ENCODE data around the gene VPS8. TPM values are rescaled to one million over a fixed set of nuclear protein-coding genes. Genes with fewer than 3 reads are reported as not detected.
A peak's percentile ranks its signal among the peaks of the same experiment; 100 is the strongest.
"Not testable (repeated sequence)": the region's sequence is repeated elsewhere in the genome, so short reads cannot be mapped to it uniquely, and the experiment has no call there.

Gene VPS8
- total RNA-seq, 1 donor from 2014 or later, result 94.5 TPM

DNA sequence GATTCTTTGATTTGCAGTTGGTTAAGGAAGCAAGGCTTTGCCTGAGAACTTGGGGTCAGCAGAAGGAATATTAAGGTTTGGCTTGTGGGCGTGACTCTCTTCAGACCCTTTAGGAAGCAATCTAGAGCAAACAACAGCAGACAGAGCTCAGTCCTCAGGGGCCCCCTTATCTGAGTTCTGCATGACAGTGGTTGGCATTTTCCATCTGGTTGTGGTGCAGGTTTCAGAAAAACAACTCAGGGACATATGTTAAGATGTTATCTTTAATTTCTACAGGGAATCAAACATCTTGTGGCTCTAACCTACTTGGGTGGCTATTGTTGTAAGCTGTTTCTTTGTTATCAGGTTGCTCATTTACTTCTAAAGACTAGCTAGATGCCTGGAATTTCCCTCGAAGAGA is 141.4 kb downstream of the VPS8 start:
- no peak for DNase-seq
- no peak overlapping the region for H3K4me3 Mint-ChIP-seq (ENCODE audit: unreplicated experiment)
- no peak for TF ChIP-seq CTCF (IDR thresholded peaks at IDR 0.05; ENCODE audit: partially characterized antibody, unreplicated experiment)
- H3K36me3 Mint-ChIP-seq (ENCODE audit: unreplicated experiment), result peaks cover 10% of the 10 kb centered on the region
- H3K9me3 Mint-ChIP-seq (ENCODE audit: unreplicated experiment), result no peaks in the 10 kb centered on the region
- peaks cover 24% of the 10 kb centered on the region for H3K4me1 Mint-ChIP-seq (ENCODE audit: low read depth, unreplicated experiment)
- no peaks in the 10 kb centered on the region for H3K27me3 Mint-ChIP-seq (ENCODE audit: unreplicated experiment)
- H3K27ac Mint-ChIP-seq (ENCODE audit: unreplicated experiment), result peak overlapping the region; percentile 36

- no peak overlapping the region for H3K27ac Mint-ChIP-seq (ENCODE audit: unreplicated experiment)
- TF ChIP-seq CTCF (IDR thresholded peaks at IDR 0.05; ENCODE audit: partially characterized antibody, unreplicated experiment), result no peak
- H3K4me3 Mint-ChIP-seq (ENCODE audit: unreplicated experiment), result no peak overlapping the region
- H3K4me1 Mint-ChIP-seq (ENCODE audit: low read depth, unreplicated experiment), result peaks cover 23% of the 10 kb centered on the region
- no peak for DNase-seq
- no peaks in the 10 kb centered on the region for H3K9me3 Mint-ChIP-seq (ENCODE audit: unreplicated experiment)
- H3K27me3 Mint-ChIP-seq (ENCODE audit: unreplicated experiment), result no peaks in the 10 kb centered on the region
- peaks cover 10% of the 10 kb centered on the region for H3K36me3 Mint-ChIP-seq (ENCODE audit: unreplicated experiment)
Observed at GRCh38 chr3:184954251-184954650, 142.3 kb downstream of the VPS8 start.

GRCh38 chr3:184954851-184955250 is 142.9 kb downstream of the VPS8 start:
- Mint-ChIP-seq H3K36me3 (ENCODE audit: unreplicated experiment) (peaks cover 10% of the 10 kb centered on the region), H3K4me1 (ENCODE audit: low read depth, unreplicated experiment) (peaks cover 20% of the 10 kb centered on the region)
- not testable (repeated sequence) for H3K27me3 Mint-ChIP-seq (ENCODE audit: unreplicated experiment); H3K4me3 Mint-ChIP-seq (ENCODE audit: unreplicated experiment); H3K9me3 Mint-ChIP-seq (ENCODE audit: unreplicated experiment); H3K27ac Mint-ChIP-seq (ENCODE audit: unreplicated experiment); DNase-seq

DNA sequence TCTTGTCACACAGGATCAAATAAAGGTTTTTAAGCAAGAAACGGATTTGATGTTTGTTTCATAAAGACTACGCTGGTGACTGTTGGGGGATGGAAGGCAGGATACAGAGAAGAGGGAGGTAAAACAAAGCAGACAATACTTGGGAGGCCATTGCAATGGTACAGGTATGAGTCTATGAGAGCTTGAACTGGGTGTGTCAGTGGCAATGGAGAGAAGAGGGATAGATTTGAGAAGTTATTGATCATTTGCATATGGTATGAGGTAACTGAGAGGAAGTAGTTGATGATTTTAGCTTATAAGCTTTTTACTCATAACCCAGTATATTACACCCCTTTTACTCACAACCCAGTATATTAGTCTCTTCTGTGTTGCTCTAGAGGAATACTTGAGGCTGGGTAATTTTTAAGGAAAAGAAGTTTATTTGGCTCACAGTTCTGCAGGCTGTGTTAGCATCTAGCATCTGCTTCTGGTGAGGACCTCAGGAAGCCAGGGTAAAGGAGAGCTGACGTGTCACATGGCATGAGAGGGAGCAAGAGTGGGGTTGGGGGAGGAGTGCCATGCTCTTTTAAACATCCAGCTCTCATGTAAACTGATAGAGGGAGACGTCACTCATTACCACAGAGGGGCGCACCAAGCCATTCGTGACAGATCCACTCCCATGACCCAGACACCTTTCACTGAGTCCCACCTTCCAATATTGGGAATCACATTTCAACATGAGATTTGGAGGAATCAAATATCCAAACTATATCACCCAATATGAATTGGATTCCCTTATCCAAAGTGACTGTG is 153.9 kb downstream of the VPS8 start:
- Mint-ChIP-seq H3K9me3 (ENCODE audit: unreplicated experiment) (no peaks in the 10 kb centered on the region), H3K27ac (ENCODE audit: unreplicated experiment) (no peak overlapping the region), H3K27me3 (ENCODE audit: unreplicated experiment) (no peaks in the 10 kb centered on the region), H3K36me3 (ENCODE audit: unreplicated experiment) (no peaks in the 10 kb centered on the region), H3K4me3 (ENCODE audit: unreplicated experiment) (no peak overlapping the region), H3K4me1 (ENCODE audit: low read depth, unreplicated experiment) (peaks cover 5% of the 10 kb centered on the region)
- no peak for DNase-seq
- TF ChIP-seq CTCF (IDR thresholded peaks at IDR 0.05; ENCODE audit: partially characterized antibody, unreplicated experiment), result no peak

DNA sequence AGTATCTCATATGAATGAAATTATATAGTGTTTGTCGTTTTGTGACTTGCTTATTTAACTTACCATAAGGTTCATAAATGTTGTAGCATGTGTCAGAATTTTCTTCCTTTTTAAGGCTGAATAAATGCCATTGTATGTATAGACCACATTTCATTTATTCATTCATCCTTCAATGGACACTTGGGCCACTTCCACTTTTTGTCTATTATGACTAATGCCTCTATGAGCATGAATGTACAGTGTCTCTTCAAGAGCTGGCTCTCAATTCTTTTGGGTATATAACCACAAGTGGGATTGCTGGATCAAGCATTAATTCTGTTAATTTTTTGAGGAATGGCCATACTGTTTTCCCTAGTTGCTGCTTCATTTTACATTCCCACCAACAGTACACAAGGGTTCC is 156.1 kb downstream of the VPS8 start:
- H3K9me3 Mint-ChIP-seq (ENCODE audit: unreplicated experiment), result no peaks in the 10 kb centered on the region
- no peak overlapping the region for H3K4me3 Mint-ChIP-seq (ENCODE audit: unreplicated experiment)
- no peaks in the 10 kb centered on the region for H3K27me3 Mint-ChIP-seq (ENCODE audit: unreplicated experiment)
- H3K4me1 Mint-ChIP-seq (ENCODE audit: low read depth, unreplicated experiment), result peaks cover 5% of the 10 kb centered on the region
- H3K27ac Mint-ChIP-seq (ENCODE audit: unreplicated experiment), result no peak overlapping the region
- DNase-seq, result no peak
- TF ChIP-seq CTCF (IDR thresholded peaks at IDR 0.05; ENCODE audit: partially characterized antibody, unreplicated experiment), result no peak
- H3K36me3 Mint-ChIP-seq (ENCODE audit: unreplicated experiment), result peaks cover 5% of the 10 kb centered on the region

All from glutamatergic neuron (in vitro differentiated cells).